HEK293T (cell line): Measurements from ENCODE around the gene HGFAC.
"Not testable (repeated sequence)": the region's sequence is repeated elsewhere in the genome, so short reads cannot be mapped to it uniquely, and the experiment has no call there.

Source experiments
- CTCF ChIA-PET: fragments of 350-600 bp; formaldehyde crosslinking; extraction: SDS; loops from one replicate; lab custom pipeline; 2021; ENCODE audit warnings: antibody characterized with exemption, inconsistent platforms; lab: Yijun Ruan, JAX
- POLR2A ChIA-PET: fragments of 350-600 bp; formaldehyde crosslinking; extraction: SDS; loops from one replicate; lab custom pipeline; 2020; ENCODE audit warnings: antibody characterized with exemption, inconsistent platforms; lab: Yijun Ruan, JAX
- DNase-seq: peaks from one replicate; pipeline ENCODE4 v3.0.0; 2012; ENCODE audit warnings: mixed read lengths; ENCODE audit errors: extremely low spot score
- ARNT ChIP-seq: fragments of 450-650 bp; IDR thresholded peaks from 2 replicates; pipeline ENCODE4 v1.6.1; 2017; ENCODE audit warnings: mild to moderate bottlenecking
- BHLHE40 ChIP-seq: fragments of 450-650 bp; IDR thresholded peaks from 2 replicates; pipeline ENCODE4 v1.6.1; 2016; ENCODE audit warnings: mild to moderate bottlenecking, moderate library complexity, borderline replicate concordance
- CTBP1 ChIP-seq: fragments of 450-650 bp; IDR thresholded peaks from 2 replicates; pipeline ENCODE4 v1.6.1; 2016; ENCODE audit warnings: borderline replicate concordance
- ELF4 ChIP-seq: fragments of 450-650 bp; IDR thresholded peaks from 2 replicates; pipeline ENCODE4 v1.6.1; 2017; ENCODE audit warnings: antibody characterized with exemption
- FOXA1 ChIP-seq: fragments of 450-650 bp; IDR thresholded peaks from 2 replicates; pipeline ENCODE4 v1.6.1; 2016; ENCODE audit warnings: mild to moderate bottlenecking
- FOXK2 ChIP-seq: fragments of 450-650 bp; IDR thresholded peaks from 2 replicates; pipeline ENCODE4 v1.6.1; 2016; ENCODE audit warnings: mild to moderate bottlenecking
- FOXM1 ChIP-seq: fragments of 450-650 bp; IDR thresholded peaks from 2 replicates; pipeline ENCODE4 v1.6.1; 2017; ENCODE audit warnings: mild to moderate bottlenecking, borderline replicate concordance
- HDGF ChIP-seq: fragments of 450-650 bp; IDR thresholded peaks from 2 replicates; pipeline ENCODE4 v1.6.1; 2017; ENCODE audit warnings: antibody characterized with exemption, borderline replicate concordance
- L3MBTL2 ChIP-seq: fragments of 450-650 bp; conservative IDR thresholded peaks from 2 replicates; pipeline ENCODE4 v1.6.1; 2016; ENCODE audit warnings: mild to moderate bottlenecking
- LEF1 ChIP-seq: fragments of 450-650 bp; IDR thresholded peaks from 2 replicates; pipeline ENCODE4 v1.6.1; 2017; ENCODE audit warnings: mild to moderate bottlenecking, borderline replicate concordance
- NFRKB ChIP-seq: fragments of 450-650 bp; IDR thresholded peaks from 2 replicates; pipeline ENCODE4 v1.6.1; 2016; ENCODE audit warnings: mild to moderate bottlenecking, moderate library complexity
- PKNOX1 ChIP-seq: fragments of 450-650 bp; IDR thresholded peaks from 2 replicates; pipeline ENCODE4 v1.6.1; 2016
- SP1 ChIP-seq: fragments of 450-650 bp; IDR thresholded peaks from 2 replicates; pipeline ENCODE4 v1.6.1; 2017
- SUZ12 ChIP-seq: fragments of 450-650 bp; IDR thresholded peaks from 2 replicates; pipeline ENCODE4 v1.6.1; 2016; ENCODE audit warnings: mild to moderate bottlenecking
- TARDBP ChIP-seq: fragments of 450-650 bp; IDR thresholded peaks from 2 replicates; pipeline ENCODE4 v1.6.1; 2016
- ZNF384 ChIP-seq: fragments of 450-650 bp; IDR thresholded peaks from 2 replicates; pipeline ENCODE4 v1.6.1; 2016

The HGFAC gene

GRCh38 chr4:3458371-3458770 lies 16.6 kb downstream of the HGFAC start:
- ChIA-PET CTCF (no interaction called here), POLR2A (no interaction called here)
- TF ChIP-seq NFRKB (no peak), SUZ12 (no peak), PKNOX1 (no peak), SP1 (no peak), ARNT (no peak), L3MBTL2 (no peak), HDGF (no peak), FOXK2 (no peak)
- DNase-seq: no peak

- CTCF ChIA-PET: interaction anchor here (1.1 kb wide), 1 partner anchor 22 kb away, joined by 3 read pairs; no protein-coding TSS in a partner anchor
- POLR2A ChIA-PET, DNase-seq: not testable (repeated sequence)
Measured at GRCh38 chr4:3459156-3459555, 17.4 kb downstream of the HGFAC start.

- ChIA-PET CTCF (interaction anchor here (0.9 kb wide), 1 partner anchor 20 kb away, joined by 3 read pairs; no protein-coding TSS in a partner anchor), POLR2A (no interaction called here)
- DNase-seq: no peak
- TF ChIP-seq FOXA1 (no peak), FOXK2 (no peak), FOXM1 (no peak), ELF4 (no peak), BHLHE40 (no peak), TARDBP (no peak), LEF1 (no peak), ZNF384 (no peak), CTBP1 (no peak), SUZ12 (no peak), ARNT (no peak)
Measured at GRCh38 chr4:3460926-3461325, 19.2 kb downstream of the HGFAC start.

GRCh38 chr4:3461515-3462291 lies 19.9 kb downstream of the HGFAC start:
- CTCF ChIA-PET: interaction anchor here (0.9 kb wide), 1 partner anchor 19 kb away, joined by 3 read pairs; no protein-coding TSS in a partner anchor
- no peak for DNase-seq
- TF ChIP-seq ZNF384 (no peak), L3MBTL2 (no peak)
- POLR2A ChIA-PET: no interaction called here

- TF ChIP-seq PKNOX1 (no peak), L3MBTL2 (no peak)
- ChIA-PET CTCF (no interaction called here), POLR2A (no interaction called here)
- DNase-seq: no peak
Measured at GRCh38 chr4:3462321-3462789, 20.6 kb downstream of the HGFAC start.

- POLR2A ChIA-PET: no interaction called here
- TF ChIP-seq SUZ12: no peak
- TF ChIP-seq TARDBP: no peak
- TF ChIP-seq FOXK2: no peak
- TF ChIP-seq L3MBTL2: no peak
- TF ChIP-seq NFRKB: no peak
- no peak for TF ChIP-seq FOXM1
- TF ChIP-seq LEF1: no peak
- no peak for TF ChIP-seq FOXA1
- TF ChIP-seq CTBP1: no peak
- no peak for TF ChIP-seq ARNT
- TF ChIP-seq HDGF: no peak
- TF ChIP-seq ELF4: no peak
- TF ChIP-seq ZNF384: no peak
- TF ChIP-seq SP1: no peak
- no peak for TF ChIP-seq BHLHE40
- TF ChIP-seq PKNOX1: no peak
- peak; percentile 45 for DNase-seq
- CTCF ChIA-PET: interaction anchor here (0.6 kb wide), 1 partner anchor 146 kb away, joined by 3 read pairs; no protein-coding TSS in a partner anchor
Measured at GRCh38 chr4:3462790-3463415, 21.1 kb downstream of the HGFAC start, which contains the start of gene DOK7. TSS of gene DOK7 (plus strand) at chr4:3463306. CDS start at chr4:3463376, 70 bp downstream.
